HG02840 (cell line): ENCODE results near the gene PHIP.
"Not testable (repeated sequence)": the region's sequence is repeated elsewhere in the genome, so short reads cannot be mapped to it uniquely, and the experiment has no call there.

Experiments
- ATAC-seq: cut with Tn5 transposase; IDR thresholded peaks from one replicate; pipeline ENCODE4 v1.9.1; 2021; ENCODE audit warnings: mild to moderate bottlenecking, moderate library complexity, moderate number of reproducible peaks; ENCODE audit not compliant: unreplicated experiment, low FRiP score

The PHIP gene

GRCh38 chr6:78947962-78948361 lies 130.1 kb downstream of the PHIP start:
- no peak for ATAC-seq

DNA sequence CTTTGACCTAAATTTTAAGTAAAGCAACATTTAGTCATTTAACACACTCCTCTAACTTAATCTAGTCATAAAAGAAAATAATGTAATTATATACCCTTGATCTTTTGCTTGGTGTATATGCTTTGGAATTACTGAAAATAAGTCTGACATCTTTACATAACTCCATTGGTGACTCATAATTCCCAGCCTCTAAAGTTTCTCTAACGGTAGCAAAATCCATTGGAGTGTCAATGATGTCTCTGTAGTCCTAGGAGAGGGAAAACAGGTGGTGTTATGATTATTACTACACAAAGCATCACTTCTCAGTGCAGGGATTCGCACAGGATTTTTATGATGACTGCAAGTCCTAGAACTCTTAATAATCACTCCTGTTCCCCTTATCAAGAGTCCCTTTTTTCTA lies 130.5 kb downstream of the PHIP start:
- ATAC-seq, result no peak

- ATAC-seq, result no peak
These were observed 135.6 kb downstream of the PHIP start for GRCh38 chr6:78942446-78942845.

GRCh38 chr6:78936515-78936914 lies 141.5 kb downstream of the PHIP start:
- no peak for ATAC-seq

- no peak for ATAC-seq
These were observed 142.5 kb downstream of the PHIP start for GRCh38 chr6:78935553-78935952.

DNA sequence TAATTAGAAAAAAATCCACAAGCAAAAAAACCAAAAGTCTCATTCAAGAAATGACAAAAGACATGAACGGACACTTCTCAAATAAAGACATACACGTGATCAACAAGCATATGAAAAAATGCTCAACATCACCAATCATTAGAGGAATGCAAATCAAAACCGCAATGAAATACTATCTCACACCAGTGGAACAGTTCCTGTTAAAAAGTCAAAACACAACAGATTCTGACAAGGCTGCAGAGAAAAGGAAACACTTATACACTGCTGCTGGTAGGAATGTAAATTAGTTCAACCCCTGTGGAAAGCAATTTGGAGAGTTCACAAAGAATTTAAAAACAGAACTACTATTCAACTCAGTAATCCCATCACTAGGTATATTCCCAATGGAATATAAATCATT lies 152.7 kb downstream of the PHIP start:
- no peak for ATAC-seq

GRCh38 chr6:78921168-78921567 lies 156.9 kb downstream of the PHIP start:
- not testable (repeated sequence) for ATAC-seq

GRCh38 chr6:78917788-78918187 lies 160.3 kb downstream of the PHIP start:
- ATAC-seq, result no peak

GRCh38 chr6:78916411-78916810 lies 161.6 kb downstream of the PHIP start:
- no peak for ATAC-seq

- no peak for ATAC-seq
These were observed 166.7 kb downstream of the PHIP start for GRCh38 chr6:78911218-78911940.

GRCh38 chr6:78910591-78911171 lies 167.4 kb downstream of the PHIP start:
- peak; percentile 67 for ATAC-seq

DNA sequence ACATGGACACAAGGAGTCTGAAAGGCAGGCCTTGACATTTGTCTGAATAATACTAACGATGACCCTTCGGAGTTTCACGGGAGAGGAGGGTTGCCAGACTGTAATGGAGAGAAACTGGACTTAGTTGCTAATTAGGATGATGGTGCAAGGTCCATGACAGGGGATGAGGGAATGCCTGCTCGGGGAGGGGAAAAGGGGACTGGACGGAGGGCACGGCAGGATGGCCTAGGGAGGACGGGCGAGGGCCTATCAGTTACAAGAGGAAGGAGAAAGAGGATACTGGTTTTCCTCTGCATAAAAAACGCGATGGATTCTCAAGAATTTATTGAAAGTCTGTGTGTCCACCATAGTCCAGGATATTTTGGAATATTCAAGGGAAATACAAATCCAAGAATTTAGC lies 168.0 kb downstream of the PHIP start:
- ATAC-seq, result no peak

- no peak for ATAC-seq
These were observed 168.7 kb downstream of the PHIP start for GRCh38 chr6:78909391-78909790.

GRCh38 chr6:78908621-78909020 lies 169.4 kb downstream of the PHIP start:
- no peak for ATAC-seq

DNA sequence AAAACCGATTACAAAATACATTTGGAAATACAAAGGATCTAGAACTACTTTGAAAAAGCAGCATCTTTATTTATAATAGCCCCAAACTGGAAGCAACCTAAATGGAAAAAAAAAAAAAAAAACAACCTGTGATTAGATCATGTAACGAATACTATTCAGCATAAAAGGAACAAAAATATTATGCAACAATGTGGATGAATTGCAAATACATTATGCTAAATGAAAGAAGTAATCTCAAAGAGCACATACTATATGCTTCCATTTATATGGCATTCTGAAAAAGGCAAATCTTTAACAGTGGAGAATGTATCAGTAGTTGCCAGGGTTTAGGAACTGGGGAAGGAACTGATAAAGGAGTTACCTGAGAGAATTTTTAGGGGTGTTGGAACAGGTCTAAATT lies 181.8 kb downstream of the PHIP start:
- ATAC-seq, result no peak

DNA sequence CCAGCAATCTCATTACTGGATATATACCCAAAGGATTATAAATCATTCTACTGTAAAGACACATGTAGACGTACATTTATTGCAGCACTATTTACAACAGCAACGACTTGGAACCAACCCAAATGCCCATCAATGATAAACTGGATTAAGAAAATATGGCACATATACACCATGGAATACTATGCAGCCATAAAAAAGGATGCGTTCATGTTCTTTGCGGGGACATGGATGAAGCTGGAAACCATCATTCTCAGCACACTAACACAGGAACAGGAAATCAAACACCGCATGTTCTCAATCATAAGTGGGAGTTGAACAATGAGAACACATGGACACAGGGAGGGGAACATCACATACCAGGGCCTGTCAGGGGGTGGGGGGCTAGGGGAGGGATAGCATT lies 188.2 kb downstream of the PHIP start:
- not testable (repeated sequence) for ATAC-seq
